Adrenal gland (tissue), 5 donors: ENCODE measurements around the gene LLGL2.

Source experiments
- CTCF ChIP-seq, 6 experiments: fragments of 450-650 bp in 4 of 6; fragments of 200-600 bp in 2 of 6; sonication (generic) in 1 of 6; IDR thresholded peaks; 1 replicate in 5 of 6; 2 replicates in 1 of 6; pipeline versions ENCODE4 v1.5.1 to v1.8.0; 2016 to 2021; ENCODE audit warnings: antibody characterized with exemption in 6 of 6, mild to moderate bottlenecking in 2 of 6, moderate library complexity in 1 of 6
- POLR2A ChIP-seq, 2 donors: fragments of 450-650 bp; IDR thresholded peaks; one replicate each; pipeline ENCODE4 v1.6.1; 2017; ENCODE audit warnings: antibody characterized with exemption in 2 of 2, mild to moderate bottlenecking in 2 of 2, moderate library complexity in 1 of 2
- donor health status: DM: no; HTN: no; CAD: no.

- TF ChIP-seq CTCF (IDR thresholded peaks at IDR 0.05), result no peak
- no peak for TF ChIP-seq POLR2A (IDR thresholded peaks at IDR 0.05)
Observed at GRCh38 chr17:75591722-75592302, 66.3 kb downstream of the LLGL2 start.
